Spleen (tissue), 11 donors: Measurements from ENCODE around the gene PERM1. TPM values are rescaled to one million over a fixed set of nuclear protein-coding genes. Genes with fewer than 3 reads are reported as not detected.

Experiments
- DNase-seq: peaks from one replicate; pipeline ENCODE4 v3.0.0-alpha.2; 2020
- H3K27ac ChIP-seq, 8 donors: fragments of 200-600 bp; sonication (generic) in 7 of 8; 1 replicate in 4 of 8; 2 replicates in 4 of 8; pipeline versions ENCODE4 v1.5.0 to v1.8.0; 2016 to 2021; ENCODE audit warnings: inconsistent platforms in 4 of 8, mild to moderate bottlenecking in 4 of 8, moderate library complexity in 1 of 8
- H3K27me3 ChIP-seq, 7 donors: fragments of 200-600 bp; sonication (generic) in 6 of 7; replicated peaks in 1 of 7; 1 replicate in 4 of 7; 2 replicates in 3 of 7; pipeline versions ENCODE4 v1.5.0 to v1.8.0; 2016 to 2021; ENCODE audit warnings: inconsistent platforms in 3 of 7, mild to moderate bottlenecking in 1 of 7
- H3K36me3 ChIP-seq, 6 donors: fragments of 200-600 bp; sonication (generic) in 5 of 6; 1 replicate in 4 of 6; 2 replicates in 2 of 6; pipeline versions ENCODE4 v1.5.0 to v1.8.0; 2016 to 2021; ENCODE audit warnings: inconsistent platforms in 2 of 6
- H3K4me1 ChIP-seq, 6 donors: fragments of 200-600 bp; sonication (generic) in 5 of 6; 1 replicate in 3 of 6; 2 replicates in 3 of 6; pipeline versions ENCODE4 v1.5.0 to v1.8.0; 2016 to 2021; ENCODE audit warnings: inconsistent platforms in 3 of 6
- H3K4me3 ChIP-seq, 8 donors: fragments of 200-600 bp; sonication (generic) in 7 of 8; 1 replicate in 4 of 8; 2 replicates in 4 of 8; pipeline versions ENCODE4 v1.5.0 to v1.8.0; 2016 to 2021; ENCODE audit warnings: inconsistent platforms in 4 of 8, mild to moderate bottlenecking in 4 of 8, moderate library complexity in 2 of 8
- H3K9me3 ChIP-seq, 8 donors: fragments of 200-600 bp; sonication (generic) in 7 of 8; 1 replicate in 4 of 8; 2 replicates in 4 of 8; pipeline versions ENCODE4 v1.5.0 to v1.8.0; 2016 to 2021; ENCODE audit warnings: inconsistent platforms in 4 of 8
- POLR2A ChIP-seq, 3 donors: fragments of 450-650 bp; IDR thresholded peaks; one replicate each; pipeline ENCODE4 v1.5.1; 2017; ENCODE audit warnings: antibody characterized with exemption in 3 of 3, mild to moderate bottlenecking in 1 of 3
- POLR2AphosphoS5 ChIP-seq, 3 donors: sonication (generic); formaldehyde crosslinking; IDR thresholded peaks; one replicate each; pipeline ENCODE4 v1.5.1; 2017; ENCODE audit warnings: antibody characterized with exemption in 3 of 3
- WGBS, 5 donors: extraction: QIAGEN DNeasy Blood & Tissue Kit in 3 of 5; methylation state at CpG; one replicate each; pipeline versions ENCODE4 v1.1.5 to v1.1.7; 2013 to 2018; 5-methylcytosine and 5-hydroxymethylcytosine counted together
- intact Hi-C: fragments of 100-400 bp; cut with DNase I; formaldehyde crosslinking; loops from one replicate; pipeline ENCODE4 v1.15.0; 2023; ENCODE audit warnings: low total_unique reads
- polyA plus RNA-seq, 3 donors: library from polyadenylated mRNA; stranded (reverse); fragments of 200-250 nt; gene quantifications; one replicate each; pipeline ENCODE4 v1.2.1, GENCODE V29; 2013
- total RNA-seq, 7 donors: library from RNA; depleted of rRNA in 3 of 7; stranded (reverse); fragments of >200 nt in 3 of 7; fragmentation: NEBNext Ultra II Directional in 4 of 7; extraction: Animal tissue kit (Norgen Biotek cat#: 25700) in 4 of 7; gene quantifications; one replicate each; pipeline versions ENCODE4 v1.1.0 to v1.2.1, GENCODE V29; 2016 to 2021
- TF ChIP-seq, protein P1 (sequence below), 11 experiments: fragments of 200-600 bp in 7 of 11; fragments of 450-650 bp in 4 of 11; sonication (generic) in 4 of 11; IDR thresholded peaks in 8 of 11; conservative IDR thresholded peaks in 3 of 11; 1 replicate in 7 of 11; 2 replicates in 4 of 11; pipeline versions ENCODE4 v1.4.0 to v1.8.0; 2016 to 2021; ENCODE audit warnings: antibody characterized with exemption in 11 of 11, inconsistent platforms in 4 of 11, mild to moderate bottlenecking in 1 of 11
- donor health status: healthy with polysubstance abuse.
- donor health status: DM: no; HTN: no; CAD: no; lungs with moderate emphysema.
- donor health status: DM: no; HTN: no; CAD: no.
- donor health status: Bipolar disorder and iron deficiency.
- donor health status: healthy.
- donor health status: DM: no; HTN: no; CAD: no.
- donor health status: DM: yes; HTN: yes; CAD: no.

The PERM1 gene
- total and polyA plus RNA-seq, 10 donors = 0.20 to 0.85 (median 0.50) TPM; not detected in 4

GRCh38 chr1:975365-975764 lies 6.5 kb downstream of the PERM1 start:
- Histone ChIP-seq H3K4me1 (peaks cover 5 to 14% (median 9%) of the 10 kb centered on the region in 6 donors), H3K9me3 (no peaks in the 10 kb centered on the region), H3K27me3 (peaks cover 10 to 81% (median 60%) of the 10 kb centered on the region in 7 donors), H3K27ac (no peak overlapping the region), H3K4me3 (no peak overlapping the region), H3K36me3 (no peaks in the 10 kb centered on the region)
- no peak for DNase-seq
- no peak for TF ChIP-seq POLR2AphosphoS5 (IDR thresholded peaks at IDR 0.05)
- no peak for TF ChIP-seq POLR2A (IDR thresholded peaks at IDR 0.05)
- TF ChIP-seq, protein P1, sequence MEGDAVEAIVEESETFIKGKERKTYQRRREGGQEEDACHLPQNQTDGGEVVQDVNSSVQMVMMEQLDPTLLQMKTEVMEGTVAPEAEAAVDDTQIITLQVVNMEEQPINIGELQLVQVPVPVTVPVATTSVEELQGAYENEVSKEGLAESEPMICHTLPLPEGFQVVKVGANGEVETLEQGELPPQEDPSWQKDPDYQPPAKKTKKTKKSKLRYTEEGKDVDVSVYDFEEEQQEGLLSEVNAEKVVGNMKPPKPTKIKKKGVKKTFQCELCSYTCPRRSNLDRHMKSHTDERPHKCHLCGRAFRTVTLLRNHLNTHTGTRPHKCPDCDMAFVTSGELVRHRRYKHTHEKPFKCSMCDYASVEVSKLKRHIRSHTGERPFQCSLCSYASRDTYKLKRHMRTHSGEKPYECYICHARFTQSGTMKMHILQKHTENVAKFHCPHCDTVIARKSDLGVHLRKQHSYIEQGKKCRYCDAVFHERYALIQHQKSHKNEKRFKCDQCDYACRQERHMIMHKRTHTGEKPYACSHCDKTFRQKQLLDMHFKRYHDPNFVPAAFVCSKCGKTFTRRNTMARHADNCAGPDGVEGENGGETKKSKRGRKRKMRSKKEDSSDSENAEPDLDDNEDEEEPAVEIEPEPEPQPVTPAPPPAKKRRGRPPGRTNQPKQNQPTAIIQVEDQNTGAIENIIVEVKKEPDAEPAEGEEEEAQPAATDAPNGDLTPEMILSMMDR (IDR thresholded peaks at IDR 0.05 in 8 of 11, conservative IDR thresholded peaks at IDR 0.05 in 3 of 11) = no peak
- intact Hi-C loops = no loop called here
- WGBS, 5 donors = 58 to 76% (median 70%) methylated on average over 9 of the region's 9 CpGs

- peaks cover 5 to 14% (median 9%) of the 10 kb centered on the region in 6 donors for H3K4me1 ChIP-seq
- H3K9me3 ChIP-seq = no peaks in the 10 kb centered on the region
- no peaks in the 10 kb centered on the region for H3K36me3 ChIP-seq
- no peak overlapping the region for H3K27ac ChIP-seq
- WGBS, 5 donors = 67 to 80% (median 78%) methylated on average over 17 of the region's 17 CpGs
- no peak for TF ChIP-seq POLR2AphosphoS5 (IDR thresholded peaks at IDR 0.05)
- TF ChIP-seq, protein P1 (IDR thresholded peaks at IDR 0.05 in 8 of 11, conservative IDR thresholded peaks at IDR 0.05 in 3 of 11) = no peak
- H3K27me3 ChIP-seq = peaks cover 10 to 82% (median 63%) of the 10 kb centered on the region in 7 donors
- no peak for DNase-seq
- intact Hi-C loops = no loop called here
- H3K4me3 ChIP-seq = no peak overlapping the region
Measured at GRCh38 chr1:974687-975328, 7.1 kb downstream of the PERM1 start.

GRCh38 chr1:974293-974640 lies 7.6 kb downstream of the PERM1 start:
- intact Hi-C loops = no loop called here
- 74 to 96% (median 88%) methylated on average over 3 to 11 of the region's 11 CpGs for WGBS, 5 donors
- Histone ChIP-seq H3K27me3 (peaks cover 10 to 85% (median 63%) of the 10 kb centered on the region in 7 donors), H3K36me3 (no peaks in the 10 kb centered on the region), H3K4me1 (peaks cover 5 to 14% (median 9%) of the 10 kb centered on the region in 6 donors), H3K9me3 (no peaks in the 10 kb centered on the region), H3K4me3 (no peak overlapping the region), H3K27ac (no peak overlapping the region)
- DNase-seq = no peak
- TF ChIP-seq, protein P1 (IDR thresholded peaks at IDR 0.05 in 8 of 11, conservative IDR thresholded peaks at IDR 0.05 in 3 of 11) = no peak
- no peak for TF ChIP-seq POLR2A (IDR thresholded peaks at IDR 0.05)
- no peak for TF ChIP-seq POLR2AphosphoS5 (IDR thresholded peaks at IDR 0.05)

DNA sequence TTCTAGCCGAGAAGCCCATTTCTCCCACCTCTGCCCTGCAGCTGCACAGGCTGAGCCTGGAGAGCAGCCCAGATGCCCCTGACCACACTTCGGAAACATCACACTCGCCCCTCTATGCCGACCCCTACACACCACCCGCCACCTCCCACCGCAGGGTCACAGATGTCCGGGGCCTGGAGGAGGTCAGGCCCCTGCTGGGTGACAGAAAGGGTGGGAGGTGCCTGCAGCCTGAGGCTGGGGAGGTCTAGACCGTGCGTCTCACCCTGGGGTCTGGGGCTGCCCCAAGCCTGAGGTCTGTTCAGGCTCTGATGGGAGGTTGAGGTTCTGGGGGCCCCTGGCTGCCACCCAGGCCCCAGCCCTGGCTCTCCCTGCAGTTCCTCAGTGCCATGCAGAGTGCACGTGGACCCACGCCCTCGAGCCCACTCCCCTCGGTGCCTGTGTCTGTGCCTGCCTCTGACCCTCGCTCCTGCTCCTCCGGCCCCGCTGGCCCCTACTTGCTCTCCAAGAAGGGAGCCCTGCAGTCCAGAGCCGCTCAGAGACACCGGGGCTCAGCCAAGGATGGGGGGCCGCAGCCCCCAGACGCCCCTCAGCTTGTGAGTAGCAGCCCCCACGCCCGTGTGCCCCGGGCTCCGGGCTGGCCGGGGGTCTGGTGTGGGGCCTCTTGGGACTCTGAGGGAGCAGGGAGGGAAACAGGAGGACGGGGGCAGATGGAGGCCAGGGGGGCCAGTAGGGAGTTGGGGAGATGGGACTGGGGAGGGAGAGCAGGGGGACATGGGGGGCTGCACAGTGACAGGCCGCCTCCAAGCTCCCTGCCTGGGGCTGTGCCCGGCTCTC lies 8.2 kb downstream of the PERM1 start:
- no peaks in the 10 kb centered on the region for H3K36me3 ChIP-seq
- TF ChIP-seq POLR2A (IDR thresholded peaks at IDR 0.05) = no peak
- no peak for TF ChIP-seq POLR2AphosphoS5 (IDR thresholded peaks at IDR 0.05)
- TF ChIP-seq, protein P1 (IDR thresholded peaks at IDR 0.05 in 8 of 11, conservative IDR thresholded peaks at IDR 0.05 in 3 of 11) = no peak
- H3K9me3 ChIP-seq = no peaks in the 10 kb centered on the region
- WGBS, 5 donors = 74 to 89% (median 84%) methylated on average over 24 to 28 of the region's 28 CpGs
- peaks cover 5 to 14% (median 9%) of the 10 kb centered on the region in 6 donors for H3K4me1 ChIP-seq
- H3K4me3 ChIP-seq = no peak overlapping the region
- intact Hi-C loops = no loop called here
- H3K27ac ChIP-seq = no peak overlapping the region
- DNase-seq = no peak
- peaks cover 10 to 85% (median 61%) of the 10 kb centered on the region in 7 donors for H3K27me3 ChIP-seq
